Measurements from ENCODE around the gene GPAM.

GRCh38 chr10:112151524-112152039 is 32.0 kb downstream of the GPAM start:
- TF ChIP-seq CTCF (IDR thresholded peaks at IDR 0.05; ENCODE audit: low read depth, low read length, missing input control) (no peak), ATF3 (IDR thresholded peaks at IDR 0.05) (no peak), TAF1 (conservative IDR thresholded peaks at IDR 0.05) (no peak), YY1 (IDR thresholded peaks at IDR 0.05) (no peak), FOXA2 (IDR thresholded peaks at IDR 0.05) (no peak), GABPA (IDR thresholded peaks at IDR 0.05 in 1 of 2, conservative IDR thresholded peaks at IDR 0.05 in 1 of 2) (no peak), MAX (IDR thresholded peaks at IDR 0.05) (no peak), RAD21 (IDR thresholded peaks at IDR 0.05) (no peak), HNF4A (conservative IDR thresholded peaks at IDR 0.05) (no peak), SP1 (IDR thresholded peaks at IDR 0.05) (no peak), REST (IDR thresholded peaks at IDR 0.05) (no peak), EGR1 (IDR thresholded peaks at IDR 0.05; ENCODE audit: low read depth in 2 of 2) (no peak), ZBTB33 (IDR thresholded peaks at IDR 0.05) (no peak), NR2F2 (IDR thresholded peaks at IDR 0.05) (no peak)

Data from liver (tissue), 3 donors.